K562 (cell line): Measurements from ENCODE around the gene PCSK6.

Source experiments
- CREB1 ChIP-seq, 2 experiments: sonication (generic) in 1 of 2; formaldehyde crosslinking in 1 of 2; IDR thresholded peaks; 2 replicates each; pipeline versions ENCODE4 v1.6.1 to v1.8.0; 2012 to 2022; ENCODE audit warnings: inconsistent platforms in 1 of 2, mild to moderate bottlenecking in 1 of 2, missing genetic modification reagents in 1 of 2, moderate library complexity in 1 of 2
- CTCF ChIP-seq, 3 experiments: IDR thresholded peaks in 2 of 3; conservative IDR thresholded peaks in 1 of 3; 2 replicates each; pipeline ENCODE4 v1.5.1; 2011 to 2012; ENCODE audit warnings: low read length in 3 of 3, mild to moderate bottlenecking in 3 of 3, control low read depth in 2 of 3, improper control_type of control experiment in 1 of 3, inconsistent platforms in 1 of 3, low read depth in 1 of 3, mixed read lengths in 1 of 3, moderate library complexity in 1 of 3; ENCODE audit not compliant: insufficient read depth in 2 of 3
- ZNF324 ChIP-seq: fragments of 250-450 bp; sonication (Bioruptor Pico); IDR thresholded peaks from 2 replicates; pipeline ENCODE4 v1.4.0; 2020; ENCODE audit warnings: mild to moderate bottlenecking

- no peak for TF ChIP-seq ZNF324
- TF ChIP-seq CTCF (IDR thresholded peaks at IDR 0.05 in 2 of 3, conservative IDR thresholded peaks at IDR 0.05 in 1 of 3; ENCODE audit: insufficient read depth in 2 of 3, low read depth in 1 of 3, low read length in 3 of 3) = no peak
- no peak for TF ChIP-seq CREB1 (IDR thresholded peaks at IDR 0.05)
- no peak for TF ChIP-seq CREB1 (CRISPR knock-in tag; IDR thresholded peaks at IDR 0.05)
Measured at GRCh38 chr15:101303408-101303807, 186.1 kb downstream of the PCSK6 start.
